ENCODE measurements around the gene ZDHHC16.

ZDHHC16 gene

DNA sequence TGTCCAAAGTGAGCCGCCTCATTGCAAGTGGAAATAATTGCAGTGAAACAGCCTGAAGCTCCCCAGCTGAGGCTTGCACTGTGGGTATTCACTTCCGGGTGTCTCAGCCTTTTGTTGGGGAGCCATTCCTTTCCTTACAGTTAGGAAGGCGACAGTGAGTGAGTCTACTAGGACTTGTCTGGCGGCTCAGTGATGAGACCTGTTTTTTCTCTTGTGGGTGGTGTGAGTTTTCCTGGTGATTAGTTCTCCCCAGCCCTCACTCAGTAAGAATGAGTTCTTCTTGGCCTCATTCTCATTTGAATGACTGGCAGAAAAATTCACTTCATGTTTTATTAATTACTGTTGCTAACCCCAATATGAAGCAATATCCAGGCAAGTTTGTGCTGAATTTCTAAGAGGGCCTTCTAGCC is 17.4 kb upstream of the ZDHHC16 start:
- peak; percentile 12 for DNase-seq
- in situ Hi-C loops (cut with HindIII; ENCODE audit: low pct_ligation_motif_present, low sequenced_read_pairs) = no loop called here
- Histone ChIP-seq H3K4me3 (ENCODE audit: low read depth, low read length) (peak overlapping the region; percentile 92), H3K27me3 (replicated peaks) (no peaks in the 10 kb centered on the region), H3K27ac (peak overlapping the region; percentile 59), H3K36me3 (replicated peaks) (peaks cover 34% of the 10 kb centered on the region)
- TF ChIP-seq, protein P1, sequence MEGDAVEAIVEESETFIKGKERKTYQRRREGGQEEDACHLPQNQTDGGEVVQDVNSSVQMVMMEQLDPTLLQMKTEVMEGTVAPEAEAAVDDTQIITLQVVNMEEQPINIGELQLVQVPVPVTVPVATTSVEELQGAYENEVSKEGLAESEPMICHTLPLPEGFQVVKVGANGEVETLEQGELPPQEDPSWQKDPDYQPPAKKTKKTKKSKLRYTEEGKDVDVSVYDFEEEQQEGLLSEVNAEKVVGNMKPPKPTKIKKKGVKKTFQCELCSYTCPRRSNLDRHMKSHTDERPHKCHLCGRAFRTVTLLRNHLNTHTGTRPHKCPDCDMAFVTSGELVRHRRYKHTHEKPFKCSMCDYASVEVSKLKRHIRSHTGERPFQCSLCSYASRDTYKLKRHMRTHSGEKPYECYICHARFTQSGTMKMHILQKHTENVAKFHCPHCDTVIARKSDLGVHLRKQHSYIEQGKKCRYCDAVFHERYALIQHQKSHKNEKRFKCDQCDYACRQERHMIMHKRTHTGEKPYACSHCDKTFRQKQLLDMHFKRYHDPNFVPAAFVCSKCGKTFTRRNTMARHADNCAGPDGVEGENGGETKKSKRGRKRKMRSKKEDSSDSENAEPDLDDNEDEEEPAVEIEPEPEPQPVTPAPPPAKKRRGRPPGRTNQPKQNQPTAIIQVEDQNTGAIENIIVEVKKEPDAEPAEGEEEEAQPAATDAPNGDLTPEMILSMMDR (IDR thresholded peaks at IDR 0.05; ENCODE audit: low read depth, low read length, missing control alignments) = no peak

DNA sequence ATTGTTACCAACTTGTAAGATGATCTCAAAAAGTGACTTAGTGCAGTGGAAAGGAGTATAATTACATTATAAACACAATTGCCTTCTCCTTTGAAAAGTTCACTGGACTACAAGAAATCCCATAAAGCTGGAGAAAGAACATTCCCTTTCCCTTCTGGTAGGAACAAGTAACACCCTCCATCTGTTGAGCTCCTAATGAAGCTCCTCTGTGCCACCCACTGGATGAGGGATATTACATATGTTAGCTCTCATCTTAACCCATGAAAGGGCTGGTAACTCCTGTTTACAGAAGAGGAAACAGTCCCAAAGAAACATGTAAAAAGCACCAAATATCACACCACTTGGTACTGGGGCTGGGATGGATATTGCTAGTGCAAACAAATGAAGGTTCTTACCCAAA is 11.9 kb upstream of the ZDHHC16 start:
- H3K27me3 ChIP-seq (replicated peaks) = no peaks in the 10 kb centered on the region
- no peak overlapping the region for H3K27ac ChIP-seq
- no peak for DNase-seq
- H3K36me3 ChIP-seq (replicated peaks) = peaks cover 77% of the 10 kb centered on the region
- no peak overlapping the region for H3K4me3 ChIP-seq (ENCODE audit: low read depth, low read length)
- TF ChIP-seq, protein P1 (IDR thresholded peaks at IDR 0.05; ENCODE audit: low read depth, low read length, missing control alignments) = no peak
- in situ Hi-C loops (cut with HindIII; ENCODE audit: low pct_ligation_motif_present, low sequenced_read_pairs) = no loop called here

DNA sequence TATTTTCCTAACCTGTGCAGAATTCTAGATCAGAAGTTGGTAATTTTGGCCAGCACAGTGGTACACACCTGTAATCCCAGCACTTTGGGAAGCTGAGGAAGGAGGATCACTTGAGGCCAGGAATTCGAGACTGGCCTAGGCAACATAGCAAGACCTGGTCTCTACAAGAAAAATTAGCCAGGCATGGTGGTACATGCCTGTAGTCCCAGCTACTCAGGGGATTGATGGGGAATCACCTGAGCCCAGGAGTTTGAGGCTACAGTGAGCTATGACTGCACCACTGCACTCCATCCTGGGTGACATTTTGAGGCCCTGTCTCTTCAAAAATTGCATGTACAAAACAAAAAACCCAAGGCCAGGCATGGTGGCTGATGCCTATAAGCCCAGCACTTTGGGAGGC is 11.4 kb upstream of the ZDHHC16 start:
- Histone ChIP-seq H3K27ac (no peak overlapping the region), H3K36me3 (replicated peaks) (peaks cover 77% of the 10 kb centered on the region), H3K4me3 (ENCODE audit: low read depth, low read length) (no peak overlapping the region), H3K27me3 (replicated peaks) (no peaks in the 10 kb centered on the region)
- no peak for DNase-seq
- in situ Hi-C loops (cut with HindIII; ENCODE audit: low pct_ligation_motif_present, low sequenced_read_pairs) = no loop called here
- TF ChIP-seq, protein P1 (IDR thresholded peaks at IDR 0.05; ENCODE audit: low read depth, low read length, missing control alignments) = no peak

DNA sequence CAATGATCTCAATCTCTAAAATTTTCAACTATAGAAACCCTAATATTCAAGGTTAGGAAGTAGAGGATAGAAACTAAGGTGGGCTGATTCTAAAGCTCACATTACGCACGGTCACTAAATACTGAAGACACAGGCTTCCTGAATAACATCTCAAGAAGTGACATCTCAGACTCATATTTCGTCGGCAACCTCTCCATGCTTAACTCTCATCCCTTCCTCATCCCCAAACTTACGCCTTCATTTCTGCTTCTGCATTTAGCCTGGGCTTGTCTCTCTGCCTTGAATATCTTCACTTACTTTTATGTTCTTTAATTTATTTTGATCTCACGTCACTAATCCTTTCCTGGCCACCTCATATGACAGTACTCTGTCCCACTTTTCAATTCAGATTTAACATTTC is 10.8 kb upstream of the ZDHHC16 start:
- Histone ChIP-seq H3K4me3 (ENCODE audit: low read depth, low read length) (no peak overlapping the region), H3K36me3 (replicated peaks) (peaks cover 78% of the 10 kb centered on the region), H3K27me3 (replicated peaks) (no peaks in the 10 kb centered on the region), H3K27ac (no peak overlapping the region)
- DNase-seq = no peak
- TF ChIP-seq, protein P1 (IDR thresholded peaks at IDR 0.05; ENCODE audit: low read depth, low read length, missing control alignments) = no peak
- in situ Hi-C loops (cut with HindIII; ENCODE audit: low pct_ligation_motif_present, low sequenced_read_pairs) = no loop called here

DNA sequence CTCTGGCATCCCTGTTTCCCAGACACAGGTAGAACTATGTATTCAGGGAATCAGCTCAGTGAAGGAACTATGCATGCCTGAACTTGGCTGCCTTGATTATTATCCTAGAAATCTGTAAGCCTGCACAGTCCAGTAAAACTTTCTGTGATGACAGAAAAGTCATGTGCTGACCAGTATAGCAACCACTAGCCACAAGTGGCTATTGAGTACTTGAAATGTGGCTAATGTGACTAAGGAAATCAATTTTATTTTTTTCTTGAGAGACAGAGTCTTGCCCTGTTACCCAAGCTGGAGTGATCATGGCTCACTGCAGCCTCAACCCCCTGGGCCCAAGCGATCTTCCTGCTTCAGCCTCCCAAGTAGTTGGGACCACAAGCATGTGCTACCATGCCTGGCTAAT is 3.7 kb upstream of the ZDHHC16 start:
- Histone ChIP-seq H3K4me3 (ENCODE audit: low read depth, low read length) (no peak overlapping the region), H3K27me3 (replicated peaks) (no peaks in the 10 kb centered on the region), H3K27ac (no peak overlapping the region), H3K36me3 (replicated peaks) (peaks cover 39% of the 10 kb centered on the region)
- in situ Hi-C loops (cut with HindIII; ENCODE audit: low pct_ligation_motif_present, low sequenced_read_pairs) = no loop called here
- DNase-seq = no peak
- TF ChIP-seq, protein P1 (IDR thresholded peaks at IDR 0.05; ENCODE audit: low read depth, low read length, missing control alignments) = no peak

DNA sequence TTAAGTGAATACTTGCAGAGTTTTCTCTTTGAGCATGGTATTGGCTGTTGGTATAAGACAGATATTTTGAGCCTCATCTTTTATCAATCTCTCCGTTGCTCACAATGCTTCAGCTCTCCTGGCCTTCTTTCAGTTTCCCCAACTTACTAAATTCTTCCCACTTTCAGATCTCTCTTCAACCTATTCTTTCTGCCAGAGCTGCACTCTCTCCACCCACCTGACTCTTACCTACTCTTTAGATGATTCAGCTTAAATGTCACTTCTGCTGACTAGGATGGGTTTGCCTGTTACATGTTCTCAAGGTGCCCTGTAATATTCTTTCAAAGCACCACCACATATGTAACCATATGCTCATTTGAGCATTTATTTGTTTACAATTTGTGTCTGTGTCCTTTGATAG is 1.8 kb upstream of the ZDHHC16 start:
- Histone ChIP-seq H3K27me3 (replicated peaks) (no peaks in the 10 kb centered on the region), H3K36me3 (replicated peaks) (peaks cover 24% of the 10 kb centered on the region), H3K27ac (no peak overlapping the region), H3K4me3 (ENCODE audit: low read depth, low read length) (no peak overlapping the region)
- no peak for DNase-seq
- in situ Hi-C loops (cut with HindIII; ENCODE audit: low pct_ligation_motif_present, low sequenced_read_pairs) = no loop called here
- TF ChIP-seq, protein P1 (IDR thresholded peaks at IDR 0.05; ENCODE audit: low read depth, low read length, missing control alignments) = no peak
